GM23248 (cell line): ENCODE measurements around the gene PIK3R5.

ENCODE experiments used
- EZH2 ChIP-seq: fragments of 200-600 bp; sonication (generic); IDR thresholded peaks from 2 replicates; pipeline ENCODE4 v1.6.1; 2018; ENCODE audit warnings: antibody characterized with exemption, mild to moderate bottlenecking; ENCODE audit not compliant: insufficient read depth, poor library complexity, severe bottlenecking
- EZH2phosphoT487 ChIP-seq: fragments of 200-600 bp; sonication (generic); IDR thresholded peaks from 2 replicates; pipeline ENCODE4 v1.6.1; 2018; ENCODE audit warnings: antibody characterized with exemption, moderate library complexity, mild to moderate bottlenecking, low read depth; ENCODE audit not compliant: insufficient read depth

DNA sequence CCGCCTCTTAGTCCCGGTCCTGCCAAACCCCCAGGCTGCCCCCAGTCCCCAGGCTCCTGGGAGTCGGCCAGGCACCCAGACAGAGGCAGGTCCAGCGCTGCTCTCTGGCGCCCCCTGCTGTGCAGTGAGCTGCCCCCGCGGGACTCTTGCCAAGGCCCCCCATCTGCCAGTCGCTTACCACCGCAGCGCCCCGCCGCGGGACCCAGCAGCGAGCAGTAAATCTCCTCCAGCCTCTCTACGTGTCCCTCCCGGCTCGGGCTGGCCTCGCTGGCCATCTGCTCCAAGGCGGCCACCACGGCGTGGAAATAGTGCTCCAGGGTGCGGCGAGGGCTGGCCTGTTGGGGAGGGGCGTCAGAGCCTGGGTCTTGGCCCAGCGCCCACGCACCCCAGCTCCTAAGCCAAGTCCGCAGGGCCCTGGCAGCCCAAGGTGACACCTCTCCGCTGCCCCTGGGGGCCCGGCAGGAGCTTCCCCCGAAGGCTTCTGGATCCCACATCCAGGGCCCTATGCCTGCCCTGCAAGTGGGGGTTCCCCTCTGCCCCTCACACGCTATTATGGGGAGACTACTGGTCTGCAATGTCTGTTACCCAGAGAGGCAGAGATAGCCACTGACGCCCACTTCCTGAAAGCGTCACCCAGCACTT lies 132.7 kb downstream of the PIK3R5 start:
- no peak for TF ChIP-seq EZH2
- no peak for TF ChIP-seq EZH2phosphoT487
